ENCODE results near the gene FBXO24.
A peak's percentile ranks its signal among the peaks of the same experiment; 100 is the strongest.

The FBXO24 gene

DNA sequence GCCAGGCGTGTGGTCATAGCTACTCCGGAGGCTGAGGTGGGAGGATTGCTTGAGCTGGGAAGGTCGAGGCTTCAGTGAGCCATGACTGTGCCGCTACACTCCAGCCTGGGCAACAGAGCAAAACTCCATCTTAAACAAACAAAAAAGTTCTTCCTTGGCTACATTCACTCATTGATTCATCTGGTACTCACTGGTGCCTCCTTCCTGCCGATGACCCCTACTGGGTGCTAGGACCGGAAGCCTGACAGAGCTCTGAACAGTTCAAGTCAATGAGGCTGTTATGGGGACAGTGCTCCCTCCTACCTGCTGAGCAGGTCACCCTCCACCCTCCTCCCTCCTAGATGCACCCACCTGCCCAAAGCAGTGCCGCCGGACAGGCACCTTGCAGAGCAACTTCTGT, 21.0 kb downstream of the FBXO24 start:
- H3K4me3 ChIP-seq (ENCODE audit: low read length), result no peak overlapping the region
- TF ChIP-seq, protein P1, sequence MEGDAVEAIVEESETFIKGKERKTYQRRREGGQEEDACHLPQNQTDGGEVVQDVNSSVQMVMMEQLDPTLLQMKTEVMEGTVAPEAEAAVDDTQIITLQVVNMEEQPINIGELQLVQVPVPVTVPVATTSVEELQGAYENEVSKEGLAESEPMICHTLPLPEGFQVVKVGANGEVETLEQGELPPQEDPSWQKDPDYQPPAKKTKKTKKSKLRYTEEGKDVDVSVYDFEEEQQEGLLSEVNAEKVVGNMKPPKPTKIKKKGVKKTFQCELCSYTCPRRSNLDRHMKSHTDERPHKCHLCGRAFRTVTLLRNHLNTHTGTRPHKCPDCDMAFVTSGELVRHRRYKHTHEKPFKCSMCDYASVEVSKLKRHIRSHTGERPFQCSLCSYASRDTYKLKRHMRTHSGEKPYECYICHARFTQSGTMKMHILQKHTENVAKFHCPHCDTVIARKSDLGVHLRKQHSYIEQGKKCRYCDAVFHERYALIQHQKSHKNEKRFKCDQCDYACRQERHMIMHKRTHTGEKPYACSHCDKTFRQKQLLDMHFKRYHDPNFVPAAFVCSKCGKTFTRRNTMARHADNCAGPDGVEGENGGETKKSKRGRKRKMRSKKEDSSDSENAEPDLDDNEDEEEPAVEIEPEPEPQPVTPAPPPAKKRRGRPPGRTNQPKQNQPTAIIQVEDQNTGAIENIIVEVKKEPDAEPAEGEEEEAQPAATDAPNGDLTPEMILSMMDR (conservative IDR thresholded peaks at IDR 0.05; ENCODE audit: low read depth, low read length), result no peak
- no peak for DNase-seq (ENCODE audit: low read depth)

DNA sequence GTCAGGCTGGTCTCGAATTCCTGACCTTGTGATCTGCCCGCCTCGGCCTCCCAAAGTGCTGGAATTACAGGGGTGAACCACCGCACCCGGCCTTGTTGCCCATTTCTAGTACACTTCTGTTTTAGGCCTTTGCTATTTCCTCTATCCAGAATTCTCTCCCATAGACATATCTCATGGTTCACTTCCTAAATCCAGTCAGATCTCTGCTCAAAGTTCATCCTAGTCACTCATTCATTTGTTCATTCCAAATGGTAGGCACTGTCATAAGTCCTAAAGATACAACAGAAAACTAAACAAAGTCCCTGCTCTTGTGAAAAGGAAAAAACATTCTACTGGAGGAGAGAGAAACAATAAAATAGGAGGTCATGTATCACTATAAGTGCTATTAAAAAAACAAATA, 23.8 kb downstream of the FBXO24 start:
- H3K4me3 ChIP-seq (ENCODE audit: low read length), result no peak overlapping the region
- no peak for DNase-seq (ENCODE audit: low read depth)
- TF ChIP-seq, protein P1 (conservative IDR thresholded peaks at IDR 0.05; ENCODE audit: low read depth, low read length), result no peak

- H3K4me3 ChIP-seq (ENCODE audit: low read length), result peak within 1 kb of the TSS; percentile 81
Measured at GRCh38 chr7:100611983-100612729, 26.0 kb downstream of the FBXO24 start, which contains the start of gene MOSPD3. MOSPD3 (plus strand) TSS chr7:100612540; CDS start chr7:100612792, 252 bp downstream.

GRCh38 chr7:100612730-100613390, 26.7 kb downstream of the FBXO24 start:
- TF ChIP-seq, protein P1 (conservative IDR thresholded peaks at IDR 0.05; ENCODE audit: low read depth, low read length), result peak; percentile 44
- no peak for DNase-seq (ENCODE audit: low read depth)
- H3K4me3 ChIP-seq (ENCODE audit: low read length), result peak overlapping the region; percentile 81

More at GRCh38 chr7:100611983-100612729, 26.0 kb downstream of the FBXO24 start, which contains the start of gene MOSPD3:
- TF ChIP-seq, protein P1 (conservative IDR thresholded peaks at IDR 0.05; ENCODE audit: low read depth, low read length), result no peak
- DNase-seq (ENCODE audit: low read depth), result peak; percentile 99

DNA sequence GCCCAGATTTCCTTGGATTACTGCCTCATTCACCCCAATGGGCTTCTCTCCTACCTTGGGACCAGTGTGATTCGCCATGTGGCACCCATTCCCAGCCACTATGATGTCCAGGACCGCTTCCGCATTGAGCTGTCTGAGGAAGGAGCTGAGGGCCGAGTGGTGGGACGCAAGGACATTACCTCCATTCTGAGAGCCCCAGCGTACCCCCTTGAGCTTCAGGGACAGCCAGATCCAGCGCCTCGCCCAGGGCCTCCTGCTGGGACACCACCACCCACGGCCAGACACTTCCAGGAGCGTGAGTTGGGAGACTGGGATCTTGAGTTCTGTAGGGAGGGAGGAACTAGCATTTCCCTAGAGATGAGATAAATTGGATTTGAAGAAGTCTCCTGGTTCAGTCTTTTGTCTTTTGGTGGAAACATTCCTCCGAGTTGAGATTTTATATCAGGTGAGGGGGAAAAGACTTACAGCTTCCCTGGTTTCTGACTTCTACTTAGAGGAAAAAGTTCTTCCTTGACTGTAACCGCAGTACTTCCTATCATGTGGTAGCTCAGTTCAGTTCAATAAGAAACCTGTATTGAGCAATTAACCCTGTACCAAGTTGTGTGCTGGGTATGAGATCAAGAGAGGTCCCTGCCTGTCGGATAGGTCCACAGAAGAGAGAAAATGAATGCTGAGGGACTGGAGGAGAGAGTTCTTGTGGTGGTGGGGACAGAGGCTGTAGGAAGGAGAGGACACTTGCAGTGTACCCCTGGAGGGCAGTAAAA, 27.5 kb downstream of the FBXO24 start:
- DNase-seq (ENCODE audit: low read depth), result no peak
- H3K4me3 ChIP-seq (ENCODE audit: low read length), result peak overlapping the region; percentile 81
- TF ChIP-seq, protein P1 (conservative IDR thresholded peaks at IDR 0.05; ENCODE audit: low read depth, low read length), result no peak

DNA sequence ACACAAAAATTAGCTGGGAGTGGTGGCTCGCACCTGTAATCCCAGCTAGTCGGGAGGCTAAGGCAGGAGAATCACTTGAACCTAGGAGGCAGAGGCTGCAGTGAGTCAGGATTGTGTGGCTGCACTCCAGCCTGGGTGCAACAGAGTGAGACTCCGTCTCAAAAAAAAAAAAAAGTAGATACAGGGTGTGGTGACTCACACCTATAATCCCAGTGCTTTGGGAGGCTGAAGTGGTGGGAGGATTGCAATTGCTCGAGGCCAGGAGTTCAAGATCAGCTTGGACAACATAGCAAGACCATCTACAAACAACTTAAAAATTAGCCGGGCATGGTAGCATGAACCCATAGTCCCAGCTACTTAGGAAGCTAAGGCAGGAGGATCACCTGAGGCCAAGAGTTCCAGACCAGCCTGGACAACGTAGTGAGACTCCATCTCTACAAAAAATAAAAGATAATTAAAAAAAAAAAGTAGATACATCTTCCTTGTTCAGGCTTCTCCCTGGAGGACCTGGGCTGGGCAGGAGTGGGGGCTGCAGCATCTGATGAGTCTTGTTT, 28.3 kb downstream of the FBXO24 start:
- TF ChIP-seq, protein P1 (conservative IDR thresholded peaks at IDR 0.05; ENCODE audit: low read depth, low read length), result no peak
- DNase-seq (ENCODE audit: low read depth), result no peak
- no peak overlapping the region for H3K4me3 ChIP-seq (ENCODE audit: low read length)

All from retinal pigment epithelial cell (primary cell).